GM21825 (cell line): ENCODE data around the gene MYO16.

Source experiments
- ATAC-seq: cut with Tn5 transposase; IDR thresholded peaks from one replicate; pipeline ENCODE4 v1.9.1; 2021; ENCODE audit warnings: mild to moderate bottlenecking, moderate library complexity; ENCODE audit not compliant: unreplicated experiment

MYO16 gene

GRCh38 chr13:108925070-108925469 is 295.7 kb downstream of the MYO16 start:
- ATAC-seq: no peak

GRCh38 chr13:108926862-108927261 is 297.5 kb downstream of the MYO16 start:
- ATAC-seq: no peak

DNA sequence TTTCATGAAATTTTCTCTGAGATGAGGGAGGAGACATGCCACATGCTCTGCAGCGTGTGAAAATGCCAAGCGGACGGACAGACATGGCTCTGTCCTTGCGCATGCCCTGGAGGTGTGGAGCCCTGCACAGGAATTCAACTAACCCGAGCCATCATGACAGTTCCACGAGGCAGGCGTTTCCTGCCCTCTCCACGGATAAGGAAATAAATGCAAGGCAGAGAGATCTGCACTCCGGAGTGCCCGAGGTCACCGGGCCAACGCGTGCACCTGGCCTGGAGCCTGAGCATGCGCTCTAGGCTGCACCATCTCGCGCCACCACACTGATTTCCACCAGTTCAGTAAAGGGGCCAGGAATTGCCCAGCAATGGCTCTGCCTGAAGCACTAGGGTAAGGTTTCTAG is 298.2 kb downstream of the MYO16 start:
- ATAC-seq: no peak

DNA sequence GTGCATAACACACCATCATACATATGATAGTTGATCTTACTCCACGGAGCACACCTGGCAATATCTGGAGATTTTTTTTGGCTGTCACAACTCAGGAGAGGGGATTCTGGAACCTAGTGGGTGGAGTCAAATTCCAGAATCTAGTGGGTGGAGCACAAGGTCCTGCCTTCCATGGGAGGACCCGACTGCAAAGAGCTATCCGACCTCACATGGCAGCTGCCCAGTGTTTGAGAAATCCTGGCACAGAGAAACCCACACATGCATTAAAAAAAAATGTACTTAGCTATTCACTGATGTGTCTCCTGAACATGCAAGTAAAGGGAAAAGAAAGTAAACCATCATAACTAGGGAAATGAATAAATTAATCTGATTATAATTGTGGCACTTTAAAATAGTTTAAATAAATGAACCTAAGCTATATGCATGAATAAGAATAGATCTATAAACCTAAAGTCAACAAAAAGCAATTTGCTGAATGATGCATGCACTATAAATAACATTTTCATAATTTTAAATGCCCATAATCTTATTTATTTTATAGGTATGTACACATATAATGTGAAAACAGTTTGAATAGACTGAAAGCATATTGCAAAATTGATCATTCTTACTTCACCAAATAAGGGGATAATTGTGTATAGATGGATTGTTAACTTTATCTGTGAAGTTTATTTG is 300.3 kb downstream of the MYO16 start:
- no peak for ATAC-seq

DNA sequence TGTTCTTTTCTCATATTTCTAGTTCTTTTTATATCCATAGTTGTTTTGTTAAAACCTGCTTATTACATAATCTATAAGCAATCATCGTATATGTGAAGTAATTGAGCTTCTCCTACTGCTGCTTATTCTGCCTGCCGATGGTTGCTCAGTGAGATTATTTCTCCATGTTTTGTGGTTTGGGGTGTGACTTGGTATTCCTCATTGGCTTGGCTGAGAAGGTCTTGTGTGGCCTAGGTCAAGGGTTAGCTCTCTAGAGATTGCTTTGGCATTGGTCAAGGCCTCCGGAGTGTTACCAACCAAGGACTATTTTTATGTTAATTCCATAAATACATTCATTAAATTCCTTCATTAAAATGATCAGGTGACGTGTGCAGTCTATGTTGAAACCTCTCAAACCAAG is 302.8 kb downstream of the MYO16 start:
- ATAC-seq: no peak

- no peak for ATAC-seq
Measured at GRCh38 chr13:108933061-108933460, 303.6 kb downstream of the MYO16 start.

DNA sequence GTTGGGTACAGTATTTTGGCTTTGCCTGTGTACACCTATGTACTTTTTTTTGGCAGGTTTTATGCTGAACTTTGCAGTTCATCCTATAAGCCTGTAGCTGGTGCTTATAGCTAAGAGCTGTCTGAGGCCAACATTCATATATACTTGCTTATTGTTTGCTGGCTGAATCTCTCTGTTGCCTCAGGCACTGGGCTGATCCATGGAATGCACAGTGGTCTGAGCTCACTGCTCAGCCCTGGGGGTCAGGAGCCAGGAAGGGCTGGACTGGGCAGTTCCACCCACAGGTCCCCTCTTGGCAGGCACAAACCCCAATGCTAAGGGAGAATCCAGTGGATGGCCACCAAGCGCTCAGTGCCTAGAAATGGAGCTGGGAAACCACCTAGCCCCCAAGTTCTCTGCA is 308.7 kb downstream of the MYO16 start:
- no peak for ATAC-seq

GRCh38 chr13:108940121-108940520 is 310.7 kb downstream of the MYO16 start:
- ATAC-seq: no peak

GRCh38 chr13:108943842-108944241 is 314.4 kb downstream of the MYO16 start:
- no peak for ATAC-seq

- no peak for ATAC-seq
Measured at GRCh38 chr13:108944760-108945159, 315.3 kb downstream of the MYO16 start.

GRCh38 chr13:108947551-108948030 is 318.2 kb downstream of the MYO16 start:
- no peak for ATAC-seq

- no peak for ATAC-seq
Measured at GRCh38 chr13:108948251-108948671, 318.9 kb downstream of the MYO16 start.

DNA sequence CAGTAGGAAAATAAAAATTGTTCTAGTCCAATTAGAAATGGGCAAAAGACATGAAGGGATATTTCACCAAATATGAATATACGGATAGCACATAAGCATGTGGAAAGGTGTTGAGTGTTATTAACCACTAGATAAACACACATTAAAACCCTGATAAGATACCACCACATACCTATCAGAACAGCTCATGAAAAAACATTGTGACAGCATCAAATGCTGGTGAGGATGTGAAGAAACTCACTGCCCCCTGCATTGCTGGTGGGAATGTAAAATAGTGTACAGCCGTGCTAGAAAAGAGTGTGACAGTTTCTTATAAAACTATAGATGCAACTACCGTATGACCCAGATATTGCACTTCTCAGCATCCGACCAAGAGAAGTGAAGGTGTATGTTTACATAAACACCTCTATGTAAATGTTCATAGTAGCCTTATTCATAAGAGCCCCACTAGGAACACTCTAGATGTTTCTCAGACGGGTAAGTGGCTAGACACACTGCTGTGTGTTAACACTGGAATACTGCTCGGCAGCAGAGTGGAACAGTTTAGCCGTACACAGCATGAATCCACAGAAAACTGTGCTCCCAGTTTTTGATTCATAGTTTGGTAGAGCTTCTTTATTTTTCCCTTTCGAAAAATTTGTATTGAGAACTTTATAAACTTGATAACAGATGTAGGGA is 321.1 kb downstream of the MYO16 start:
- ATAC-seq: no peak

GRCh38 chr13:108955741-108956140 is 326.3 kb downstream of the MYO16 start:
- ATAC-seq: no peak

DNA sequence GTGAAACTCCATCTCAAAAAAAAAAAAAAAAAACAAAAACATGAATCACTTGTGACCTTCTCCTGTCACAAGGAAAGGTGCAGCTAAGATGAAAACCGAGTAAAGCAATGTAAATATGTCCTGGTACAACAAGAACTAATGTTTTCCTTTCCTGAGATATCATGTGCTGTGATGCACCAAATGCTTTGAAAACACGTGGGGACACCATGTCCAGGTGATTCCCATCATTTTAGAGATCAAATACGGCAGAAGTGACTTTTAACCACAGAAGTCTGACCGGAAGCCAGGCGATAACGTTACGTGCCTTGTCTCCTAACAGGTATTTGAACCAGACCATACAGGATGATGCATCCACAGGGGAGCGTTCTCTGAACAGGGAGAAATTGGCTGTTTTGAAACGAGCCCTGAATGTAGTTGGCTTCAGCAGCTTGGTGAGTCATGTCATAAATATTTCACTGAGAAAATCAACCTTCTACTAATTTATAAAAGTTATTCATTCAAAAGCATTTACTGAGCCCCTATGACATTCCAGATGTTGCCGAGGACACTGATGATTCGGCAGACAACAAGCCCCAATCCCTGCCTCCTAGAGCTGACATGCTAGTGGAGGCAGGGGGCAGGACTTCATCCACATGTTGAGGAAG is 328.1 kb downstream of the MYO16 start:
- no peak for ATAC-seq

DNA sequence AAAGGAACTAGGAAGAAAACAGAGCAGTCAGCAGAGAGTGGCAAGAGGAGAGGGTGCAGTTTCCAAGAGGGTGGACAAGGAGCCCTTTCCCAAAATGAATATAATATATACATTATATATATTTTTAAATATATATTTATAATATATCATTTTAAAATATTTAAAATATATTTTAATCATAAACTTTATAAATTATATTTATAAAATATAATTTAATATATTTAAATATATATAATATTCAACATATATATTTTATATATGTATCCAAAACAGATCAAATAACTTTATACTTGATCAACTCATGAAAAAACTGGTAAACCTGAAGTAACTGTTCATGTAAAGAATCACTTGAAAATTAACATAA is 328.6 kb downstream of the MYO16 start:
- no peak for ATAC-seq

DNA sequence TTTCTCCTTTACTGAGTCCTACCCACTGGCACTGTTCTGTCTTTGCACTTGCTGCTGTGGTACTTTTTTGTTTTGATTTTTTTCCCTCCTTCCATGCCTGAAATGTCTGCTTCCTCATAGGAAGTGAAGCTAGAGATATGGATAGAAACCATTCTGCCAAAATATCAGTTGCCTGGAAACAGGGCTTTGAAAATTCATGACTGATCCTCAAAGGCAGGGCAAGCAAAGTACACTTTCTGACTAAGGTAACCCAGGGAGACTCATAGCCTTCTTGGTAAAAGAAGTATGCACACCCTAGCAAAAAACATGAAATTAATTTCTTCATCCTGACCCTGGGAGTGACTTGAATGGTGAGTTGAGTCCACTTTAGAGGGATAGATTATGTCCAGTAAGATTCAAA is 329.8 kb downstream of the MYO16 start:
- no peak for ATAC-seq

DNA sequence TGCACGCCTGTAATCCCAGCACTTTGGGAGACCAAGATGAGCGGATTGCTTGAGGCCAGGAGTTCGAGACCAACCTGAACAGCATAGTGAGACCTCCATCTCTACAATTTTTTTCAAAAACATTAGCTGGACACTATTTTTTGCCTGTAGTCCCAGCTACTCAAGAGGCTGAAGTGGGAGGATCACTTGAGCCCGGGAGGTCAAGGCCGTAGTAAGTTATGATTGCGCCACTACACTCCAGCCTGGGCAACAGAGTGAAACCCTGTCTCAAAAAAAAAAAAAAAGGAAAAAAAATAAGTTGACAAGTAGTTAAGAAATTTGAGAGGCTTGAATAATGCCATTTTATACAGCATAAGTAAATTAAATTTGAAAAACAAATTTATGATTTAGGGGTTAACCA is 330.6 kb downstream of the MYO16 start:
- no peak for ATAC-seq

GRCh38 chr13:108961542-108962125 is 332.2 kb downstream of the MYO16 start:
- peak; percentile 89 for ATAC-seq

DNA sequence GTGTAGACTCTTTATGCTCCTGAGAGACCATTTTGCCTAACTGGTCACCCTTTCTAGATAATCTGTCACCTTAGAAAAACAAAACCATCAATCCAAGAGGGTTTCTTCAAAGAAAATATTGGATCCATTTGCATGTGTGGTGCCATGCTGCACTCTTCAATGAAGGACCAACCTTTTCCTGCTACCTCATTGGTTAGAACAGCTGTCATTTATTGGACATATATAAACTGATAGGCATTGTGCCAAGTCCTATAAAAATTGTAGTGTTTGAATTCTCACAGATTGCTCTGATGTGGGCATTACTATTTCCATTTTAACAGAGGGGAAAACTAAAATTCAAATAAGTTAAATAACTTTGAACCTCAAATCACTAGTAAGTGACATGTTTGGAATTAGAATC is 333.2 kb downstream of the MYO16 start:
- no peak for ATAC-seq

DNA sequence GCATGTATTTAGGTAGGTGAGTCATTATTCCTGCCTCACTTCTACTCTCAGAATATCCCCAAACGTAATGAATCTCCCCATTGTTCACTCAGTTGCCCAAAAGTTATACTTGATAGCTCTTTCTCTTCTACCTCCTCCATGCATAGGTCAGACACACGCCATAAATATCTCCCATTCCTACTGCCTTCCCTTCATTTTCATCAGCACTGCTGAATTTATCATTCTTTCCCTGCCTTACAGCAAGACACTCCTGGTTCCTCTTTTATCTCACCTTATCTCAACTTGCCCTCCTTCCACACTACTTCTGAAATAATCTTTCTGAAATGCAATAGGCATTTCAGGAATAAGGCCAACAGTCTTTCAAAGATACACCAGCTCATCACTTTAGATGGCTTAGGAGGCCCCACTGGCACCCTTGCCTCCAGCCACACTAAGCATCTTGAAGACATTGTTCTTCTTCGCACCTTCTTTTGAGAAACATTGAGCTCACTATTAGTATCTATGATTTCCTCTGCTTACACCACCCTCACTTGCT is 333.9 kb downstream of the MYO16 start:
- no peak for ATAC-seq
